Activated naive CD4-positive, alpha-beta T cell treated with anti-CD3 and anti-CD28 coated beads, Interleukin-2, amount 50 U/mL, for 72 hours (primary cell): ENCODE measurements around the gene SNAPC2. TPM values are rescaled to one million over a fixed set of nuclear protein-coding genes. Genes with fewer than 3 reads are reported as not detected.
A peak's percentile ranks its signal among the peaks of the same experiment; 100 is the strongest.

Experiments
- ATAC-seq, 2 donors: fragments of 150-1000 bp; cut with Tn5 transposase; 2 replicates each; pipeline ENCODE4 v1.10.0; 2021; ENCODE audit warnings: mild to moderate bottlenecking in 2 of 2, moderate library complexity in 2 of 2
- DNase-seq, 2 donors: peaks; one replicate each; pipeline ENCODE4 v3.0.0; 2021 to 2022; ENCODE audit warnings: low spot score in 2 of 2
- H3K27ac Mint-ChIP-seq, 2 donors: one replicate each; pipeline ENCODE4 v1.8.0; 2022; ENCODE audit warnings: mild to moderate bottlenecking in 2 of 2, mixed read lengths in 2 of 2
- H3K36me3 Mint-ChIP-seq, 2 donors: one replicate each; pipeline ENCODE4 v1.8.0; 2022; ENCODE audit warnings: mixed read lengths in 2 of 2
- H3K9me3 Mint-ChIP-seq, 2 donors: one replicate each; pipeline ENCODE4 v1.8.0; 2022; ENCODE audit warnings: mixed read lengths in 2 of 2
- total RNA-seq, 2 donors: library from RNA; stranded (reverse); gene quantifications; one replicate each; pipeline ENCODE4 v1.2.3, GENCODE V29; 2022

Gene SNAPC2
- total RNA-seq, 2 donors from 2014 or later = 16.0 to 22.0 TPM

- peaks cover 10% of the 10 kb centered on the region in 2 donors for H3K36me3 Mint-ChIP-seq
- peak; percentile 100 for DNase-seq
- ATAC-seq = peak; percentile 80 to 86
- peak within 1 kb of the TSS; percentile 96 to 97 for H3K27ac Mint-ChIP-seq
- H3K9me3 Mint-ChIP-seq = no peaks in the 10 kb centered on the region
Observed at GRCh38 chr19:7903244-7904073, 16.7 kb upstream of the SNAPC2 start, which contains the start of gene MAP2K7. MAP2K7 (plus strand) TSS chr19:7903877; CDS start chr19:7903945, 68 bp downstream.

- ATAC-seq = peak; percentile 62
- H3K9me3 Mint-ChIP-seq = no peaks in the 10 kb centered on the region
- peaks cover 10% of the 10 kb centered on the region in 2 donors for H3K36me3 Mint-ChIP-seq
- peak in 1 of 2 donors; percentile 66 for DNase-seq
- H3K27ac Mint-ChIP-seq = peak overlapping the region; percentile 95 to 96
Observed at GRCh38 chr19:7904074-7905020, 15.8 kb upstream of the SNAPC2 start.

GRCh38 chr19:7905268-7905667 lies 14.9 kb upstream of the SNAPC2 start:
- no peaks in the 10 kb centered on the region for H3K9me3 Mint-ChIP-seq
- peak overlapping the region; percentile 95 to 96 for H3K27ac Mint-ChIP-seq
- H3K36me3 Mint-ChIP-seq = peaks cover 10% of the 10 kb centered on the region in 2 donors
- peak in 1 of 2 donors; percentile 60 for DNase-seq
- ATAC-seq = no peak

GRCh38 chr19:7905859-7906258 lies 14.3 kb upstream of the SNAPC2 start:
- DNase-seq (no peak), ATAC-seq (no peak)
- Mint-ChIP-seq H3K36me3 (peaks cover 10% of the 10 kb centered on the region in 2 donors), H3K27ac (peak overlapping the region; percentile 50 to 96), H3K9me3 (no peaks in the 10 kb centered on the region)

GRCh38 chr19:7907122-7907521 lies 13.0 kb upstream of the SNAPC2 start:
- peak overlapping the region in 1 of 2 donors; percentile 60 for H3K27ac Mint-ChIP-seq
- DNase-seq = no peak
- peaks cover 10% of the 10 kb centered on the region in 2 donors for H3K36me3 Mint-ChIP-seq

GRCh38 chr19:7907544-7907943 lies 12.6 kb upstream of the SNAPC2 start:
- DNase-seq = no peak
- Mint-ChIP-seq H3K36me3 (peaks cover 10% of the 10 kb centered on the region in 2 donors), H3K27ac (no peak overlapping the region), H3K9me3 (no peaks in the 10 kb centered on the region)
- no peak for ATAC-seq

More at GRCh38 chr19:7907122-7907521, 13.0 kb upstream of the SNAPC2 start:
- ATAC-seq = no peak
- H3K9me3 Mint-ChIP-seq = no peaks in the 10 kb centered on the region

- ATAC-seq = no peak
- Mint-ChIP-seq H3K36me3 (peaks cover 10 to 15% of the 10 kb centered on the region in 2 donors), H3K9me3 (no peaks in the 10 kb centered on the region), H3K27ac (no peak overlapping the region)
- DNase-seq = peak in 1 of 2 donors; percentile 54
Observed at GRCh38 chr19:7908078-7908699, 11.9 kb upstream of the SNAPC2 start.

- Mint-ChIP-seq H3K27ac (no peak overlapping the region), H3K36me3 (peaks cover 10 to 15% of the 10 kb centered on the region in 2 donors), H3K9me3 (no peaks in the 10 kb centered on the region)
- DNase-seq (peak in 1 of 2 donors; percentile 56), ATAC-seq (no peak)
Observed at GRCh38 chr19:7908742-7909461, 11.2 kb upstream of the SNAPC2 start.

- Mint-ChIP-seq H3K36me3 (peaks cover 8 to 12% of the 10 kb centered on the region in 2 donors), H3K27ac (no peak overlapping the region), H3K9me3 (no peaks in the 10 kb centered on the region)
- DNase-seq (no peak), ATAC-seq (no peak)
Observed at GRCh38 chr19:7909471-7910067, 10.6 kb upstream of the SNAPC2 start.

GRCh38 chr19:7910321-7911161 lies 9.6 kb upstream of the SNAPC2 start:
- ATAC-seq (no peak), DNase-seq (no peak)
- H3K27ac Mint-ChIP-seq = no peak overlapping the region
- no peaks in the 10 kb centered on the region for H3K9me3 Mint-ChIP-seq
- peaks cover 0 to 5% of the 10 kb centered on the region in 2 donors for H3K36me3 Mint-ChIP-seq

- DNase-seq = no peak
- Mint-ChIP-seq H3K36me3 (peaks cover 0 to 5% of the 10 kb centered on the region in 2 donors), H3K9me3 (no peaks in the 10 kb centered on the region), H3K27ac (peak overlapping the region in 1 of 2 donors; percentile 72)
- ATAC-seq = no peak
Observed at GRCh38 chr19:7911508-7912143, 8.5 kb upstream of the SNAPC2 start.

GRCh38 chr19:7912144-7912696 lies 7.9 kb upstream of the SNAPC2 start:
- Mint-ChIP-seq H3K36me3 (peaks cover 0 to 5% of the 10 kb centered on the region in 2 donors), H3K27ac (no peak overlapping the region), H3K9me3 (no peaks in the 10 kb centered on the region)
- no peak for DNase-seq
- no peak for ATAC-seq

GRCh38 chr19:7912697-7913564 lies 7.2 kb upstream of the SNAPC2 start:
- Mint-ChIP-seq H3K9me3 (no peaks in the 10 kb centered on the region), H3K36me3 (peaks cover 0 to 5% of the 10 kb centered on the region in 2 donors), H3K27ac (no peak overlapping the region)
- ATAC-seq (no peak), DNase-seq (no peak)
